ENCODE measurements around the gene DPP4.

Gene DPP4

DNA sequence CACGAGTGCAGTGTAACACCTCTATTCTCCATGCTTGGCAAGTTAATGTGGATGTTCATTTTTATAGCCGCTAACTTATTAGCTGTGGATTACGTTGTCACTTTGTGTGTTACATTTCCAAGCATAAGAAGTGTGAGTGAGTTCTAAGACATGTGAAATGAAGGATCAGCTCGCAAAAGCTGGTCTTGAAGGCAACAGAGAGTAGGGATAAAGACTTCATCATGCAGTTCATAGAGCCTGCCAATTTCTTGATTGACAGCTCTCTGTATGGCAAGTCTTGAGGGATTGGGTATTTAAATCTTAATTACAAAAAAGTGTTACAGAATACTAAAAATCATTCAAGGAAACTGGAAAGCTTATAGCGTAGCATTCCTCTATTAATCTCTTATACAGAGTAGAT, 25.8 kb upstream of the DPP4 start:
- no peaks in the 10 kb centered on the region for H3K27me3 ChIP-seq (ENCODE audit: insufficient read depth, insufficient read length)
- no peak overlapping the region for H3K4me3 ChIP-seq (ENCODE audit: insufficient read length, low read depth)
- no peak for DNase-seq (ENCODE audit: low read depth, low spot score)
- no peaks in the 10 kb centered on the region for H3K4me1 ChIP-seq (ENCODE audit: insufficient read depth, insufficient read length)
- no peaks in the 10 kb centered on the region for H3K36me3 ChIP-seq (ENCODE audit: insufficient read depth, insufficient read length, low read length)
- no peaks in the 10 kb centered on the region for H3K9me3 ChIP-seq (ENCODE audit: insufficient read depth, low read length)
- H3K9ac ChIP-seq (ENCODE audit: insufficient read length, low read depth): no peak overlapping the region
- no peak for TF ChIP-seq YY1 (IDR thresholded peaks at IDR 0.05; ENCODE audit: insufficient read depth, insufficient read length)

DNA sequence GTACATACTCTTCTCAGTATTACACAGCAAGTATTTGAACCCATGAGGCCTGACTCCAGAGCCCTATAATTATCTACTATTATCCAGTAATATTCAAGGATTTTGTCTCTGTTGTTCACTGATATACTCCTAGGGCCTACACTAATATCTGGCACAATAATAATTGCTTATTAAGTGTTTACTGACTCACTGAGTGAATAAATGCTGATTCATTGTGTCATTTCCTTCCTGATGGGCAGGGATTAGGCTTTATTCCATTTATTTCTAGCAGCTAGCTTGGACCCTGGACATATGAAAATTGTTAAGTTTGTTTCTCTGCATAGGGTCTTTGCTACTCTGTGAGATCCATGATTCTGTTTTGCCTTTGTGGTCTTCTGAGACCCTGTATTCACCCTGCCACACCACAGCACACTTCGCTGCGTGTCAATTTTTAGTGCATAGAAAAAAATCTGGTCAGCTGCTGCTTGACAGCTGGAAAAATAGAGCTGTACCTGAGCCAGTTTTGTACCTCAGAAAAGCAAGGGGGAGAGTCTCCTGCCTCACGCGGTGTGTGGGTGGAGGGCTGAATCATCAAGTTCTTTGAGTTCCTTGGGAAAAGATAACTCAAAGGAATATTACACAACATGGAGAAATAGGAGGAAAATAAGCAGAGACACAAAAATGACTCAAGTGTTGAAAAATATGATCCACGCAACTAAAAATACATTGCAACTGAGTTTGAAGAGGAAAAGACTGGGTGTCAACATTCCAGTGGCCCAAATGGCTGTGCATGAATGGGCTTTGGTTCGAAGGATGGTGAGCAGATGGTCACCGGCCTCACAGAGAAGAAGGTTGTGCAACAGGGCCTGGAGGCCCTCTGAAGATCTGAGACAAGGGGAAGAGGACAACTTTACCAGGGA, 18.9 kb upstream of the DPP4 start:
- H3K27me3 ChIP-seq (ENCODE audit: insufficient read depth, insufficient read length): no peaks in the 10 kb centered on the region
- no peak overlapping the region for H3K4me3 ChIP-seq (ENCODE audit: insufficient read length, low read depth)
- H3K9ac ChIP-seq (ENCODE audit: insufficient read length, low read depth): no peak overlapping the region
- TF ChIP-seq YY1 (IDR thresholded peaks at IDR 0.05; ENCODE audit: insufficient read depth, insufficient read length) (no peak), SUZ12 (IDR thresholded peaks at IDR 0.05; ENCODE audit: extremely low read depth, insufficient read depth, insufficient read length) (no peak), ZNF274 (IDR thresholded peaks at IDR 0.05; ENCODE audit: low read depth, low read length) (no peak)
- H3K9me3 ChIP-seq (ENCODE audit: insufficient read depth, low read length): no peaks in the 10 kb centered on the region
- no peak for DNase-seq (ENCODE audit: low read depth, low spot score)
- no peaks in the 10 kb centered on the region for H3K36me3 ChIP-seq (ENCODE audit: insufficient read depth, insufficient read length, low read length)
- no peaks in the 10 kb centered on the region for H3K4me1 ChIP-seq (ENCODE audit: insufficient read depth, insufficient read length)

DNA sequence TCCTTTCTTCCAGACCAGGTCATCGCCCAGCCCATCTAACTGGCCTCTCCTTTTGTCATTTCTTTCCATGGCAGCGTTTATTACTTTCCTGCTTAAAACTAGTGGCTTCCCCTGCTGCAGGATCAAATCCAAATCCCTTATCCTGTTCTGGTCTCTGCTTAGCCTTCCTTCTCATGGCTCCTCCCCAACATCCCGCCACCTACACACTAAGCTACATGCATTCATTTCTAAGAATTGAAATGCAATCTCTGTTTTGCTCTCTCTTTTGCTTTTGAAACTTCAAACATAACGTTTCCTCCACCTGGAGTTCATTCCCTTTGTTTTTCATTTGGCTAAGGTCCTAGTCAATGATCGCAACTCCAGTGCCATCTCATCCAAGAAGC, 18.0 kb upstream of the DPP4 start:
- no peaks in the 10 kb centered on the region for H3K36me3 ChIP-seq (ENCODE audit: insufficient read depth, insufficient read length, low read length)
- DNase-seq (ENCODE audit: low read depth, low spot score): no peak
- H3K27me3 ChIP-seq (ENCODE audit: insufficient read depth, insufficient read length): no peaks in the 10 kb centered on the region
- H3K9me3 ChIP-seq (ENCODE audit: insufficient read depth, low read length): no peaks in the 10 kb centered on the region
- H3K4me1 ChIP-seq (ENCODE audit: insufficient read depth, insufficient read length): no peaks in the 10 kb centered on the region
- H3K4me3 ChIP-seq (ENCODE audit: insufficient read length, low read depth): no peak overlapping the region
- TF ChIP-seq SUZ12 (IDR thresholded peaks at IDR 0.05; ENCODE audit: extremely low read depth, insufficient read depth, insufficient read length) (no peak), ZNF274 (IDR thresholded peaks at IDR 0.05; ENCODE audit: low read depth, low read length) (no peak), YY1 (IDR thresholded peaks at IDR 0.05; ENCODE audit: insufficient read depth, insufficient read length) (no peak)
- no peak overlapping the region for H3K9ac ChIP-seq (ENCODE audit: insufficient read length, low read depth)

DNA sequence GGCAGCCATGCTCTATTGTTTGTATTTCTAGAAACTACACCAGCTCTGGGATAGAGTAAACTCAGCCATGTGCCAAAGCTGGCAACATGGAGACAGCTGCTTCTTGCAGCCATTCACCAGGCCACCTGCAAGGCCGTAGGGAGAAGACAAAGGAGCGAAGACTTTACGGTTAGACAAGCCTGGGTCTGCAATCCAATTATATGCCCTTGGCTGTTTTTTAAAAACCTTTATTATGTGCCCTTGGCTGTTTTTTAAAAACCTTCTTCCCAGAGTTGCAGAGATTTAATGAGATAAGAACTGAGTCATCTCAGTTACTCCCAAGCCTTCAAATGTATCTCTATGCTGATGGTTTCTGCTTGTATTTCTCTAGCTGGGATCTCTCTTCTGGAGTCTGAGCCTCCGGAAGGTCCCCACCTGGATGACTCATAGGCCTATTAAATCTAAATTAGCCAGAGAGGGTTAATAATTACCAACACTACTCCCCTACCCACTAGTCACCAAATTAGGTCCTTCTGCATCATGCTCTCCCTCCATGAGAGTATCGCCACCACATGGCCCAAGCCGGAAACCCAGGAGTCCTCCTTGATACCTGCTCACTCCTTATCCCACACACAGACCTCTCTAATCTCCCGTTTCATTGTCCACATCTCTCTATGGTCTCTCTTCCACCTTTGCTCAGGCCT, 17.5 kb upstream of the DPP4 start:
- Histone ChIP-seq H3K27me3 (ENCODE audit: insufficient read depth, insufficient read length) (no peaks in the 10 kb centered on the region), H3K9me3 (ENCODE audit: insufficient read depth, low read length) (no peaks in the 10 kb centered on the region), H3K4me3 (ENCODE audit: insufficient read length, low read depth) (no peak overlapping the region), H3K9ac (ENCODE audit: insufficient read length, low read depth) (no peak overlapping the region), H3K36me3 (ENCODE audit: insufficient read depth, insufficient read length, low read length) (no peaks in the 10 kb centered on the region), H3K4me1 (ENCODE audit: insufficient read depth, insufficient read length) (no peaks in the 10 kb centered on the region)
- no peak for DNase-seq (ENCODE audit: low read depth, low spot score)
- no peak for TF ChIP-seq SUZ12 (IDR thresholded peaks at IDR 0.05; ENCODE audit: extremely low read depth, insufficient read depth, insufficient read length)
- TF ChIP-seq ZNF274 (IDR thresholded peaks at IDR 0.05; ENCODE audit: low read depth, low read length): no peak
- TF ChIP-seq YY1 (IDR thresholded peaks at IDR 0.05; ENCODE audit: insufficient read depth, insufficient read length): no peak

DNA sequence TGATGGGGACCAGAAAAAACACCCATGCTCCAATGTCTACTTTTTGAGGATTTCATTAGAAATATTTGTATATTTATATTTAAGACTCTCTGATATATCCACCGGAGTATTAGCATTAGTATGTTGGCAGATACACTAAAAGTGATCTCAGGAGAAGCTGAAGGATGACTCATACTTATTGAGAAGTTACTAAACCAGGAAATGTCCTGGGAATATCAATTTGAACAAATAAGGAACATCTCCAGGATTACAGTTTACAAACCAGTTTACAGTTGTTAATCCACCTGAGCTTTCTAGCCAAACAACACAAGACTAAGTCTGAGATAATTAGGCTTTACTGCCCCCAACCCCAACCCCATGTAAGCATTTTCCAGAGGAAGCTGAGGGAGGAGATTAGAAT, 16.1 kb upstream of the DPP4 start:
- no peak for DNase-seq (ENCODE audit: low read depth, low spot score)
- Histone ChIP-seq H3K9me3 (ENCODE audit: insufficient read depth, low read length) (no peaks in the 10 kb centered on the region), H3K9ac (ENCODE audit: insufficient read length, low read depth) (no peak overlapping the region)

DNA sequence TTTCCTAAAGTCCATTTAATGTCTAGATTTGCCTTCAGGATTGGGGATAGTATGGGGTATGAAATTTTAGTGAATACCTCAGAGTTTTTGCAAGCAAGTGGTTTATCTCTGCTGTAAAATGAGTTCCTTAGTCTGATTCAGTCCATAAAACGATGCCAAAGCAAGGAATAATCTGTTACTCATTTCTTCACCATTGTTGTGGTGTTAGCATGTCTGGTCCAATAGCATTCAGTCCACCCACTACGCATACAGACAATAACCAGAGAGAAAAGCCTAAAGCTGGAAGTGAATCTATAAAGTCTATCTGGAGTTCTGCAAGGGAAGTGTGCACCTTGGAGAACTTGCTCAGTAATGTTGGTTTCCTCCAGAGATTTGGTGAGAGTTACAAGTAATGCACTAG, 12.9 kb upstream of the DPP4 start:
- no peak for DNase-seq (ENCODE audit: low read depth, low spot score)
- TF ChIP-seq ZNF274 (IDR thresholded peaks at IDR 0.05; ENCODE audit: low read depth, low read length): no peak
- no peak for TF ChIP-seq SUZ12 (IDR thresholded peaks at IDR 0.05; ENCODE audit: extremely low read depth, insufficient read depth, insufficient read length)
- TF ChIP-seq YY1 (IDR thresholded peaks at IDR 0.05; ENCODE audit: insufficient read depth, insufficient read length): no peak
- no peaks in the 10 kb centered on the region for H3K9me3 ChIP-seq (ENCODE audit: insufficient read depth, low read length)
- no peaks in the 10 kb centered on the region for H3K4me1 ChIP-seq (ENCODE audit: insufficient read depth, insufficient read length)
- H3K4me3 ChIP-seq (ENCODE audit: insufficient read length, low read depth): no peak overlapping the region
- H3K27me3 ChIP-seq (ENCODE audit: insufficient read depth, insufficient read length): no peaks in the 10 kb centered on the region
- no peak overlapping the region for H3K9ac ChIP-seq (ENCODE audit: insufficient read length, low read depth)
- no peaks in the 10 kb centered on the region for H3K36me3 ChIP-seq (ENCODE audit: insufficient read depth, insufficient read length, low read length)

More for the DNA sequence above, 16.1 kb upstream of the DPP4 start:
- H3K27me3 ChIP-seq (ENCODE audit: insufficient read depth, insufficient read length): no peaks in the 10 kb centered on the region
- H3K36me3 ChIP-seq (ENCODE audit: insufficient read depth, insufficient read length, low read length): no peaks in the 10 kb centered on the region
- no peak for TF ChIP-seq SUZ12 (IDR thresholded peaks at IDR 0.05; ENCODE audit: extremely low read depth, insufficient read depth, insufficient read length)
- no peak for TF ChIP-seq ZNF274 (IDR thresholded peaks at IDR 0.05; ENCODE audit: low read depth, low read length)
- no peak for TF ChIP-seq YY1 (IDR thresholded peaks at IDR 0.05; ENCODE audit: insufficient read depth, insufficient read length)
- H3K4me1 ChIP-seq (ENCODE audit: insufficient read depth, insufficient read length): no peaks in the 10 kb centered on the region
- no peak overlapping the region for H3K4me3 ChIP-seq (ENCODE audit: insufficient read length, low read depth)

DNA sequence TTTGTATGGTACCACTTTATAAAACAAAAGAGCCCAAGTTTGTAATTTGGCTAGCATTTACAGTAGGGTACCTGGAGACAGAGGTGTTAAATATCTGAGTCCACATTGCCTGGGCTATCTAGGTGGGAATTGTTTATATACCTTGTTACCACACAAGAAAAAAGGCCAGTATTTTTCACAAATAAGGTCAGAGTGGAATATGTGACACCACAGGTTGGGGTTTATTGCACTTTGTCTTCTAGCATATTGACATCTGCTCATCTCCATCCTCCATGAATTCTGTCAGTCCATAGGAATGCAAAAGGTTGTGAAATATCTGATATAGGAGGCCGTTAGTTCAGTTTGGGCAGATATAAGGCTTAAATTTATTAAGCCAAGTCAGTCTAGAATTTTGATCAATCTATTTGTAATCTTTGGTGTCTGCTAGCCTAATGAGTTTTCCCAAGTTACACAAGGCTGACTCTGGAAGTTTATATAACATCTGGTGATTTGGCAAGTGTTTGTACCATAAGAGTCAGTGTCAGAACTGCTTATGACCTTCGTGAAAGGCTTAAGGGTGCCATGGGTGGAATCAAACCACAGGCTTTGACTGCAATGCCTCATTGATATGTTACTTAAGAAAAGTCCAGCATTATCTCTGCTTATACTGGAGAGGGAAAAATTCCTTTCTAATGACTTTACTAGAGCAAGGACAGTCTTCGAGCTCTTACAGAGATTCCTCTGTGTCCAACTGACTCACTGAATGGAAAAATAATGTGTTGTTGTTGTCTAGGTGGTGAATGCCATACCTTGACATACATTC, 11.3 kb upstream of the DPP4 start:
- TF ChIP-seq ZNF274 (IDR thresholded peaks at IDR 0.05; ENCODE audit: low read depth, low read length): no peak
- TF ChIP-seq YY1 (IDR thresholded peaks at IDR 0.05; ENCODE audit: insufficient read depth, insufficient read length): no peak
- TF ChIP-seq SUZ12 (IDR thresholded peaks at IDR 0.05; ENCODE audit: extremely low read depth, insufficient read depth, insufficient read length): no peak
- Histone ChIP-seq H3K9ac (ENCODE audit: insufficient read length, low read depth) (no peak overlapping the region), H3K4me1 (ENCODE audit: insufficient read depth, insufficient read length) (no peaks in the 10 kb centered on the region), H3K4me3 (ENCODE audit: insufficient read length, low read depth) (no peak overlapping the region), H3K36me3 (ENCODE audit: insufficient read depth, insufficient read length, low read length) (no peaks in the 10 kb centered on the region), H3K9me3 (ENCODE audit: insufficient read depth, low read length) (no peaks in the 10 kb centered on the region), H3K27me3 (ENCODE audit: insufficient read depth, insufficient read length) (no peaks in the 10 kb centered on the region)
- no peak for DNase-seq (ENCODE audit: low read depth, low spot score)
